Measurements from ENCODE around the gene JUN. TPM values are rescaled to one million over a fixed set of nuclear protein-coding genes. Genes with fewer than 3 reads are reported as not detected.

JUN gene
- total and polyA plus RNA-seq, 2 of the 13 experiments (the other 11 are each of a cell fraction or from before 2014, with no cell fraction given) = 18.2 to 22.3 TPM

DNA sequence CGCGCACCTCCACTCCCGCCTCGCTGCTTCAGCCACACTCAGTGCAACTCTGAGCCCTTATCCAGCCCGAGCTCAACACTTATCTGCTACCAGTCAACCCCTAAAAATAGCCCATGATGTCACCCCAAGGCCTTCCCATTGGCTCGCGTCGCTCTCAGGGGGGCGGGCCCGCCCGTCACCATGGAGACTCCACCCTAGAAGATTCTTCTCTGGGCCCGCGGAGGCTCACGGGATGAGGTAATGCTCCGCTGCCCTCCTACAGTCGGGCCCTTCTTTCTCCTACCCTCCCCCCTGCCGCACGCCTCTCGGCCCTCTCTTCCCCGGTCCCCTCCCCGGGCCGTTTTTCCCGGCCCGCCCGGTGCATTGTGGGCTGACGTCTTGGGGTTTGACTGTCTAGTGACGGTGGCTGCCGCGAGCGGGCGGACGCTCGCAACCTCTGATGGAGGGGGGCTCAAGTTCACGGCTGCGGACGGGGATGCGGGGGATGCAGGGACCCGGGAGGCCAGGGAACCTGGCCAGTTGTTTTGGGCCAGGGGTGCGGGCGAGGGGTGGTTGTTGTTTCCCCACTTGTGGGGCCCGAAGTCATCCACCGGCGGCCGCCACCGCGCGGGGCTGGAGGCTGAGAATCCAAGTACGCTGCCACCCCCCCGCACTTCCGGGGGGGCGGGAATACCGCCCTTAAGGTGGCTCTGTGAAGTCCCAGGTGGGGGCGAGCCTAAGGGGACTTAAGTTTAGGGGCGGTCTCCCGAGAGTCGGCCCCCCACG, at the start of gene JUN (continued):
- TF ChIP-seq ZNF772 (CRISPR knock-in tag; IDR thresholded peaks at IDR 0.05) (no peak; the same call in 1 of the 2 replicates), PAWR (CRISPR knock-in tag; IDR thresholded peaks at IDR 0.05; ENCODE audit: borderline replicate concordance) (no peak), ZNF414 (CRISPR knock-in tag; IDR thresholded peaks at IDR 0.05) (peak; percentile 47; the same call in 1 of the 2 replicates), NFATC3 (CRISPR knock-in tag; IDR thresholded peaks at IDR 0.05) (no peak), ZBTB20 (CRISPR knock-in tag; IDR thresholded peaks at IDR 0.05; ENCODE audit: borderline replicate concordance, low read depth) (no peak), MTA3 (CRISPR knock-in tag; IDR thresholded peaks at IDR 0.05) (no peak), ARID2 (CRISPR knock-in tag; IDR thresholded peaks at IDR 0.05; ENCODE audit: borderline replicate concordance) (no peak), TBX2 (CRISPR knock-in tag; IDR thresholded peaks at IDR 0.05; ENCODE audit: borderline replicate concordance) (no peak; the same call in 1 of the 2 replicates), PHF8 (CRISPR knock-in tag; IDR thresholded peaks at IDR 0.05) (peak; percentile 63), EED (CRISPR knock-in tag; IDR thresholded peaks at IDR 0.05) (no peak; the same call in 1 of the 2 replicates), SRSF4 (IDR thresholded peaks at IDR 0.05; ENCODE audit: low read depth, low read length, poor library complexity, severe bottlenecking) (no peak), HNRNPL (IDR thresholded peaks at IDR 0.05; ENCODE audit: low read depth, low read length) (no peak), RFX5 (IDR thresholded peaks at IDR 0.05; ENCODE audit: low read depth, low read length) (peak; percentile 62), ZNF576 (CRISPR knock-in tag; IDR thresholded peaks at IDR 0.05) (no peak), ARHGAP35 (CRISPR knock-in tag; IDR thresholded peaks at IDR 0.05; ENCODE audit: borderline replicate concordance) (no peak), HCFC1 (IDR thresholded peaks at IDR 0.05; ENCODE audit: low read depth, low read length) (0 out of 2 replicates have a peak, but pooled peaks have one; percentile 26), ZNF235 (CRISPR knock-in tag; IDR thresholded peaks at IDR 0.05; ENCODE audit: borderline replicate concordance) (no peak), TEAD3 (CRISPR knock-in tag; optimal IDR thresholded peaks at IDR 0.05; ENCODE audit: borderline replicate concordance) (no peak), DR1 (CRISPR knock-in tag; IDR thresholded peaks at IDR 0.05) (peak; percentile 96), RCOR2 (CRISPR knock-in tag; IDR thresholded peaks at IDR 0.05) (peak; percentile 41; the same call in 1 of the 2 replicates), HIC2 (CRISPR knock-in tag; IDR thresholded peaks at IDR 0.05; ENCODE audit: low read depth) (no peak; the same call in 1 of the 2 replicates)
- TF ChIP-seq, protein P1, sequence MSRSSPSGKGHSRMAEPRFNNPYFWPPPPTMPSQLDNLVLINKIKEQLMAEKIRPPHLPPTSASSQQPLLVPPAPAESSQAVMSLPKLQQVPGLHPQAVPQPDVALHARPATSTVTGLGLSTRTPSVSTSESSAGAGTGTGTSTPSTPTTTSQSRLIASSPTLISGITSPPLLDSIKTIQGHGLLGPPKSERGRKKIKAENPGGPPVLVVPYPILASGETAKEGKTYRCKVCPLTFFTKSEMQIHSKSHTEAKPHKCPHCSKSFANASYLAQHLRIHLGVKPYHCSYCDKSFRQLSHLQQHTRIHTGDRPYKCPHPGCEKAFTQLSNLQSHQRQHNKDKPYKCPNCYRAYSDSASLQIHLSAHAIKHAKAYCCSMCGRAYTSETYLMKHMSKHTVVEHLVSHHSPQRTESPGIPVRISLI (CRISPR knock-in tag; IDR thresholded peaks at IDR 0.05; ENCODE audit: borderline replicate concordance) = no peak
- TF ChIP-seq, protein P2, sequence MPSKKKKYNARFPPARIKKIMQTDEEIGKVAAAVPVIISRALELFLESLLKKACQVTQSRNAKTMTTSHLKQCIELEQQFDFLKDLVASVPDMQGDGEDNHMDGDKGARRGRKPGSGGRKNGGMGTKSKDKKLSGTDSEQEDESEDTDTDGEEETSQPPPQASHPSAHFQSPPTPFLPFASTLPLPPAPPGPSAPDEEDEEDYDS (CRISPR knock-in tag; IDR thresholded peaks at IDR 0.05) = peak; percentile 100
- TF ChIP-seq, protein P3, sequence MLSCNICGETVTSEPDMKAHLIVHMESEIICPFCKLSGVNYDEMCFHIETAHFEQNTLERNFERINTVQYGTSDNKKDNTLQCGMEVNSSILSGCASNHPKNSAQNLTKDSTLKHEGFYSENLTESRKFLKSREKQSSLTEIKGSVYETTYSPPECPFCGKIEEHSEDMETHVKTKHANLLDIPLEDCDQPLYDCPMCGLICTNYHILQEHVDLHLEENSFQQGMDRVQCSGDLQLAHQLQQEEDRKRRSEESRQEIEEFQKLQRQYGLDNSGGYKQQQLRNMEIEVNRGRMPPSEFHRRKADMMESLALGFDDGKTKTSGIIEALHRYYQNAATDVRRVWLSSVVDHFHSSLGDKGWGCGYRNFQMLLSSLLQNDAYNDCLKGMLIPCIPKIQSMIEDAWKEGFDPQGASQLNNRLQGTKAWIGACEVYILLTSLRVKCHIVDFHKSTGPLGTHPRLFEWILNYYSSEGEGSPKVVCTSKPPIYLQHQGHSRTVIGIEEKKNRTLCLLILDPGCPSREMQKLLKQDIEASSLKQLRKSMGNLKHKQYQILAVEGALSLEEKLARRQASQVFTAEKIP (CRISPR knock-in tag; IDR thresholded peaks at IDR 0.05; ENCODE audit: borderline replicate concordance) = 0 out of 2 replicates have a peak, but pooled peaks have one; percentile 62

Measured in HepG2 (cell line).